Neural crest cell (in vitro differentiated cells): ENCODE results near the gene PPP1R14C. TPM values are rescaled to one million over a fixed set of nuclear protein-coding genes. Genes with fewer than 3 reads are reported as not detected.

Experiments used
- DNase-seq: peaks from one replicate; pipeline ENCODE4 v3.0.0; 2021; ENCODE audit warnings: low read depth, mixed read lengths, low spot score
- H3K27ac Mint-ChIP-seq: one replicate; pipeline ENCODE4 v1.8.0; 2021; ENCODE audit warnings: mild to moderate bottlenecking, mixed read lengths; ENCODE audit not compliant: unreplicated experiment
- H3K27me3 Mint-ChIP-seq: 2 replicates; pipeline ENCODE4 v1.8.0; 2021; ENCODE audit warnings: low read depth, mild to moderate bottlenecking, mixed read lengths
- H3K36me3 Mint-ChIP-seq: 2 replicates; pipeline ENCODE4 v1.8.0; 2021; ENCODE audit warnings: low read depth, mild to moderate bottlenecking, mixed read lengths
- H3K4me1 Mint-ChIP-seq: 2 replicates; pipeline ENCODE4 v1.8.0; 2021; ENCODE audit warnings: mixed read lengths
- H3K4me3 Mint-ChIP-seq: one replicate; pipeline ENCODE4 v1.8.0; 2021; ENCODE audit warnings: mild to moderate bottlenecking, mixed read lengths
- H3K9me3 Mint-ChIP-seq: 2 replicates; pipeline ENCODE4 v1.8.0; 2021; ENCODE audit warnings: mixed read lengths
- total RNA-seq: library from RNA; stranded (reverse); gene quantifications from 2 replicates; pipeline ENCODE4 v1.2.1, GENCODE V29; 2021
- TF ChIP-seq, protein P1 (sequence below): fragments of 200-600 bp; sonication (generic); conservative IDR thresholded peaks from 2 replicates; pipeline ENCODE4 v1.5.0; 2021; ENCODE audit warnings: antibody characterized with exemption, mild to moderate bottlenecking

Gene PPP1R14C
- total RNA-seq, 1 donor from 2014 or later, result 7.3 TPM

DNA sequence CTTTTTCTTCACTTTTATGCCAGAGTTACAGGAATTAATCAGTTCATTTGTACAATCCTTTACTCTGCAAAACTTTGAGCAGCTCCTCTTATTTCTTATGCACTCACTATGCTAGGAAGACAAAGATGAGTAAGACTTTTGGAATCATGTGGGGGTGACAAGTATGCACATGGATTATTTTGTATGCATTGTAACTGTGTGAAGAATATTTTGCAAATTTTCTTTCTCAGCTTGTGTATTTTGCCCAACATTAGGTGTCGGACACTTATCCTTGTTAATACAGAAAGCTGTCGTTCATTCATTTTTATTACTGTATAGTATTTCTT, 88.6 kb downstream of the PPP1R14C start:
- H3K4me3 Mint-ChIP-seq, result no peak overlapping the region
- no peaks in the 10 kb centered on the region for H3K36me3 Mint-ChIP-seq
- TF ChIP-seq, protein P1, sequence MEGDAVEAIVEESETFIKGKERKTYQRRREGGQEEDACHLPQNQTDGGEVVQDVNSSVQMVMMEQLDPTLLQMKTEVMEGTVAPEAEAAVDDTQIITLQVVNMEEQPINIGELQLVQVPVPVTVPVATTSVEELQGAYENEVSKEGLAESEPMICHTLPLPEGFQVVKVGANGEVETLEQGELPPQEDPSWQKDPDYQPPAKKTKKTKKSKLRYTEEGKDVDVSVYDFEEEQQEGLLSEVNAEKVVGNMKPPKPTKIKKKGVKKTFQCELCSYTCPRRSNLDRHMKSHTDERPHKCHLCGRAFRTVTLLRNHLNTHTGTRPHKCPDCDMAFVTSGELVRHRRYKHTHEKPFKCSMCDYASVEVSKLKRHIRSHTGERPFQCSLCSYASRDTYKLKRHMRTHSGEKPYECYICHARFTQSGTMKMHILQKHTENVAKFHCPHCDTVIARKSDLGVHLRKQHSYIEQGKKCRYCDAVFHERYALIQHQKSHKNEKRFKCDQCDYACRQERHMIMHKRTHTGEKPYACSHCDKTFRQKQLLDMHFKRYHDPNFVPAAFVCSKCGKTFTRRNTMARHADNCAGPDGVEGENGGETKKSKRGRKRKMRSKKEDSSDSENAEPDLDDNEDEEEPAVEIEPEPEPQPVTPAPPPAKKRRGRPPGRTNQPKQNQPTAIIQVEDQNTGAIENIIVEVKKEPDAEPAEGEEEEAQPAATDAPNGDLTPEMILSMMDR, result no peak
- no peak for DNase-seq
- H3K9me3 Mint-ChIP-seq, result peaks cover 6% of the 10 kb centered on the region
- no peak overlapping the region for H3K27ac Mint-ChIP-seq
- peaks cover 30% of the 10 kb centered on the region for H3K4me1 Mint-ChIP-seq
- no peaks in the 10 kb centered on the region for H3K27me3 Mint-ChIP-seq

GRCh38 chr6:150233843-150234269, 91.0 kb downstream of the PPP1R14C start:
- Mint-ChIP-seq H3K4me1 (peaks cover 16% of the 10 kb centered on the region), H3K27ac (no peak overlapping the region), H3K36me3 (peaks cover 5% of the 10 kb centered on the region), H3K9me3 (peaks cover 9% of the 10 kb centered on the region), H3K27me3 (no peaks in the 10 kb centered on the region), H3K4me3 (no peak overlapping the region)
- TF ChIP-seq, protein P1, result no peak
- no peak for DNase-seq

GRCh38 chr6:150235218-150235617, 92.4 kb downstream of the PPP1R14C start:
- peaks cover 15% of the 10 kb centered on the region for H3K9me3 Mint-ChIP-seq
- H3K4me1 Mint-ChIP-seq, result peaks cover 9% of the 10 kb centered on the region
- peaks cover 9% of the 10 kb centered on the region for H3K36me3 Mint-ChIP-seq
- no peak for DNase-seq
- TF ChIP-seq, protein P1, result no peak
- no peaks in the 10 kb centered on the region for H3K27me3 Mint-ChIP-seq
- no peak overlapping the region for H3K4me3 Mint-ChIP-seq
- H3K27ac Mint-ChIP-seq, result no peak overlapping the region

- no peak overlapping the region for H3K4me3 Mint-ChIP-seq
- peak overlapping the region; percentile 66 for H3K27ac Mint-ChIP-seq
- peaks cover 9% of the 10 kb centered on the region for H3K36me3 Mint-ChIP-seq
These were observed 93.3 kb downstream of the PPP1R14C start for GRCh38 chr6:150236114-150236513.

GRCh38 chr6:150236544-150236943, 93.7 kb downstream of the PPP1R14C start:
- H3K36me3 Mint-ChIP-seq, result peaks cover 9% of the 10 kb centered on the region
- H3K27ac Mint-ChIP-seq, result peak overlapping the region; percentile 66
- no peaks in the 10 kb centered on the region for H3K27me3 Mint-ChIP-seq
- TF ChIP-seq, protein P1, result no peak
- H3K4me1 Mint-ChIP-seq, result peaks cover 9% of the 10 kb centered on the region
- peaks cover 15% of the 10 kb centered on the region for H3K9me3 Mint-ChIP-seq
- no peak for DNase-seq
- no peak overlapping the region for H3K4me3 Mint-ChIP-seq

More at GRCh38 chr6:150236114-150236513, 93.3 kb downstream of the PPP1R14C start:
- TF ChIP-seq, protein P1, result no peak
- H3K27me3 Mint-ChIP-seq, result no peaks in the 10 kb centered on the region
- no peak for DNase-seq
- peaks cover 9% of the 10 kb centered on the region for H3K4me1 Mint-ChIP-seq
- peaks cover 15% of the 10 kb centered on the region for H3K9me3 Mint-ChIP-seq

DNA sequence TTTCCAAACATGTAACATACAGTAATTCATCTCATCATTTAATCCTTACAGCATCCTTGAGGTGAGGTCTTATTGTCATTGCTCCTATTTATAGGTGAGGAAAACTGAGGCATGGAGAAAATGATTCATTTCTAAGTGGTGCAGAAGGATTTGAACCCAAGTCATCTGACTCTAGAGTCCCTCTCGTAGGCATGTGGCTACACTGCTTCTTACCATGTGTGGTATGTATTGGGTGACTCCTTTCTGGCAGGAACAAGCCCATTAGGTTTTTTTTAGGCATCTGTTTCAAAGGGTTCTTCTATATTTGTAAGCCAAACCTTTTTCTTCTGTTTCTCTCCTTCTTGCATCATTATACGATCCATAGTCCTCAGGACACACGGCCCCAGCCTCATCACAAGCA, 94.8 kb downstream of the PPP1R14C start:
- TF ChIP-seq, protein P1, result no peak
- Mint-ChIP-seq H3K27ac (no peak overlapping the region), H3K4me3 (no peak overlapping the region), H3K36me3 (peaks cover 9% of the 10 kb centered on the region), H3K4me1 (peaks cover 9% of the 10 kb centered on the region), H3K27me3 (no peaks in the 10 kb centered on the region), H3K9me3 (peaks cover 12% of the 10 kb centered on the region)
- no peak for DNase-seq
